Lung (tissue), 12 donors: ENCODE data around the gene ARL11. TPM values are rescaled to one million over a fixed set of nuclear protein-coding genes. Genes with fewer than 3 reads are reported as not detected.
A peak's percentile ranks its signal among the peaks of the same experiment; 100 is the strongest.
"Not testable (repeated sequence)": the region's sequence is repeated elsewhere in the genome, so short reads cannot be mapped to it uniquely, and the experiment has no call there.

Source experiments
- ATAC-seq: fragments of 200-7000 bp; cut with Tn5 transposase; one replicate; pipeline ENCODE4 v1.9.1; 2020; ENCODE audit warnings: moderate number of reproducible peaks; ENCODE audit not compliant: insufficient read depth, low FRiP score
- DNase-seq, 3 donors: peaks; one replicate each; pipeline ENCODE4 v3.0.0-alpha.2; 2013 to 2017
- H3K27ac ChIP-seq, 2 donors: one replicate each; pipeline ENCODE4 v1.5.1; 2013; ENCODE audit warnings: mild to moderate bottlenecking in 2 of 2, moderate library complexity in 2 of 2, control low read depth in 1 of 2, inconsistent platforms in 1 of 2, low read depth in 1 of 2, low read length in 1 of 2
- H3K27me3 ChIP-seq, 3 donors: one replicate each; pipeline ENCODE4 v1.5.1; 2013; ENCODE audit warnings: low read length in 2 of 3; ENCODE audit not compliant: control insufficient read depth in 3 of 3, insufficient read depth in 3 of 3
- H3K36me3 ChIP-seq, 4 donors: one replicate each; pipeline ENCODE4 v1.5.1; 2013; ENCODE audit warnings: low read length in 4 of 4, mild to moderate bottlenecking in 1 of 4, moderate library complexity in 1 of 4; ENCODE audit not compliant: control insufficient read depth in 4 of 4, insufficient read depth in 4 of 4
- H3K4me1 ChIP-seq, 5 donors: one replicate each; pipeline ENCODE4 v1.5.1; 2013; ENCODE audit warnings: low read length in 5 of 5, mild to moderate bottlenecking in 2 of 5, moderate library complexity in 1 of 5; ENCODE audit not compliant: control insufficient read depth in 5 of 5, insufficient read depth in 5 of 5
- H3K4me3 ChIP-seq: one replicate; pipeline ENCODE4 v1.5.1; 2013; ENCODE audit warnings: mild to moderate bottlenecking, control low read depth, moderate library complexity
- H3K9ac ChIP-seq, 2 donors: one replicate each; pipeline ENCODE4 v1.5.1; 2013; ENCODE audit warnings: low read length in 2 of 2, control low read depth in 1 of 2; ENCODE audit not compliant: insufficient read depth in 1 of 2
- H3K9me3 ChIP-seq, 4 donors: one replicate each; pipeline ENCODE4 v1.5.1; 2013; ENCODE audit warnings: low read length in 3 of 4, mild to moderate bottlenecking in 1 of 4, moderate library complexity in 1 of 4; ENCODE audit not compliant: control insufficient read depth in 4 of 4, insufficient read depth in 3 of 4
- WGBS, 2 donors: extraction: QIAGEN DNeasy Blood & Tissue Kit; methylation state at CpG; one replicate each; pipeline ENCODE4 v1.1.7; 2013; 5-methylcytosine and 5-hydroxymethylcytosine counted together
- polyA plus RNA-seq, 2 donors: library from polyadenylated mRNA; stranded (reverse); fragments of 200-250 nt; gene quantifications; one replicate each; pipeline ENCODE4 v1.2.1, GENCODE V29; 2013
- total RNA-seq, 2 donors: library from RNA; depleted of rRNA in 1 of 2; stranded (reverse); fragments of >200 nt in 1 of 2; gene quantifications; one replicate each; pipeline ENCODE4 v1.2.1, GENCODE V29; 2014 to 2021
- TF ChIP-seq, protein P1 (sequence below): IDR thresholded peaks from 2 replicates; pipeline ENCODE4 v1.5.1; 2012; ENCODE audit warnings: mild to moderate bottlenecking; ENCODE audit errors: control extremely low read depth, extremely low read depth
- donor health status: control.
- donor health status: control.
- donor health status: Bipolar disorder and iron deficiency.
- donor health status: healthy.
- donor health status: DM: yes; HTN: yes; CAD: no.

Gene ARL11
- total and polyA plus RNA-seq, 4 donors: 1.1 to 8.9 (median 4.4) TPM

DNA sequence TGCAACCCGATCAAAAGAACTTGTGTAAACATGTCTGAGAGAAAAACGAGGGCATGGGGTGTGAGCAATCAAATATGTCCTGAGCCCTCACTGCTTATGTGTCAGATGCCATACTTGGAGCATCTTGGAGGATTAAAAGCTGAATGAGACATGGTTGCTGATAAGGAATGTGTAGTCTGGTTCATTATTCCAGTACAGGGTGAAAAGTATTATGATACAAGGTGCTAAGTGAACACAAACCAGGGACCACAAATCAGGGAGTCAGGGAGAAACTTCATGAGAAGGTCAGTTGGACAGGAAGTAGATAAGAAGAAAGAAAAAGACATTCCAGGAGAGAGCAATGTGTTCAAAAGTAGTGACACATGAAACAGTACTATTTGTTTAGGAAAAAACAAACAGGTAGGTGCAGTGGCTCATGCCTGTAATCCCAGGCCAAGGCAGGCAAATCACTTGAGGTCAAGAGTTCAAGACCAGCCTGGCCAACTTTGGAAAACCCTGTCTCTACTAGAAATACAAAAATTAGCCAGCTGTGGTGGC lies 40.9 kb upstream of the ARL11 start:
- peaks cover 0 to 12% (median 7%) of the 10 kb centered on the region in 5 donors for H3K4me1 ChIP-seq
- H3K9me3 ChIP-seq: no peaks in the 10 kb centered on the region
- ATAC-seq (no peak), DNase-seq (no peak)
- peak overlapping the region in 1 of 2 donors; percentile 14 for H3K27ac ChIP-seq
- peaks cover 0 to 2% (median 0%) of the 10 kb centered on the region in 4 donors for H3K36me3 ChIP-seq
- no peaks in the 10 kb centered on the region for H3K27me3 ChIP-seq
- no peak overlapping the region for H3K9ac ChIP-seq
- TF ChIP-seq, protein P1, sequence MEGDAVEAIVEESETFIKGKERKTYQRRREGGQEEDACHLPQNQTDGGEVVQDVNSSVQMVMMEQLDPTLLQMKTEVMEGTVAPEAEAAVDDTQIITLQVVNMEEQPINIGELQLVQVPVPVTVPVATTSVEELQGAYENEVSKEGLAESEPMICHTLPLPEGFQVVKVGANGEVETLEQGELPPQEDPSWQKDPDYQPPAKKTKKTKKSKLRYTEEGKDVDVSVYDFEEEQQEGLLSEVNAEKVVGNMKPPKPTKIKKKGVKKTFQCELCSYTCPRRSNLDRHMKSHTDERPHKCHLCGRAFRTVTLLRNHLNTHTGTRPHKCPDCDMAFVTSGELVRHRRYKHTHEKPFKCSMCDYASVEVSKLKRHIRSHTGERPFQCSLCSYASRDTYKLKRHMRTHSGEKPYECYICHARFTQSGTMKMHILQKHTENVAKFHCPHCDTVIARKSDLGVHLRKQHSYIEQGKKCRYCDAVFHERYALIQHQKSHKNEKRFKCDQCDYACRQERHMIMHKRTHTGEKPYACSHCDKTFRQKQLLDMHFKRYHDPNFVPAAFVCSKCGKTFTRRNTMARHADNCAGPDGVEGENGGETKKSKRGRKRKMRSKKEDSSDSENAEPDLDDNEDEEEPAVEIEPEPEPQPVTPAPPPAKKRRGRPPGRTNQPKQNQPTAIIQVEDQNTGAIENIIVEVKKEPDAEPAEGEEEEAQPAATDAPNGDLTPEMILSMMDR: no peak
- 42 to 75% methylated on average over 2 of the region's 2 CpGs for WGBS, 2 donors
- H3K4me3 ChIP-seq: no peak overlapping the region

DNA sequence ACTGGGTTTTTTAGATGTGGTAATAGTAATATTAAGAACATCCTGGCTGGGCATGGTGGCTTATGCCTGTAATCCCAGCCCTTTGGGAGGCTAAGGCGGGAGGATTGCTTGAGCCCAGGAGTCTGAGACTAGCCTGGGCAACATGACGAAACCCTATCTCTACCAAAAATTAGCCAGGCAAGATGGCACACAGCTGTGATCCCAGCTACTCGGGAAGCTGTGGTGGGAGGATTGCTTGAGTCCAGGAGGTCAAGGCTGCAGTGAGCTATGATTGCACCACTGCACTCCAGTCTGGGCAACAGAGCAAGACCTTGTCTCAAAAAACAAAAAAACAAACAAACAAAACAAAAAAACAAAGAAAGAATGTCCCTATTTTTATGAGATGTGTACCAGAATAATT lies 37.6 kb upstream of the ARL11 start:
- not testable (repeated sequence) for H3K4me3 ChIP-seq, H3K4me1 ChIP-seq, H3K36me3 ChIP-seq, H3K27ac ChIP-seq, H3K9ac ChIP-seq, H3K9me3 ChIP-seq, H3K27me3 ChIP-seq, DNase-seq, ATAC-seq
- 87 to 92% methylated on average over 3 of the region's 3 CpGs for WGBS, 2 donors

DNA sequence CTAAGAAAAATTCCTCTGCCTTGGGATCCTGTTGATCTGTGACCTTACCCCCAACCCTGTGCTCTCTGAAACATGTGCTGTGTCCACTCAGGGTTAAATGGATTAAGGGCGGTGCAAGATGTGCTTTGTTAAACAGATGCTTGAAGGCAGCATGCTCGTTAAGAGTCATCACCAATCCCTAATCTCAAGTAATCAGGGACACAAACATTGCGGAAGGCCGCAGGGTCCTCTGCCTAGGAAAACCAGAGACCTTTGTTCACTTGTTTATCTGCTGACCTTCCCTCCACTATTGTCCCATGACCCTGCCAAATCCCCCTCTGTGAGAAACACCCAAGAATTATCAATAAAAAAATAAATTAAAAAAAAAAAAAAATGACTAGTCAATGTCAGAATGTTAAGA lies 34.4 kb upstream of the ARL11 start:
- not testable (repeated sequence) for H3K4me1 ChIP-seq, ATAC-seq, DNase-seq, H3K9me3 ChIP-seq, H3K27ac ChIP-seq, H3K9ac ChIP-seq, H3K27me3 ChIP-seq, H3K4me3 ChIP-seq, H3K36me3 ChIP-seq
- WGBS, 2 donors: 78 to 100% methylated on average over 2 to 3 of the region's 4 CpGs

DNA sequence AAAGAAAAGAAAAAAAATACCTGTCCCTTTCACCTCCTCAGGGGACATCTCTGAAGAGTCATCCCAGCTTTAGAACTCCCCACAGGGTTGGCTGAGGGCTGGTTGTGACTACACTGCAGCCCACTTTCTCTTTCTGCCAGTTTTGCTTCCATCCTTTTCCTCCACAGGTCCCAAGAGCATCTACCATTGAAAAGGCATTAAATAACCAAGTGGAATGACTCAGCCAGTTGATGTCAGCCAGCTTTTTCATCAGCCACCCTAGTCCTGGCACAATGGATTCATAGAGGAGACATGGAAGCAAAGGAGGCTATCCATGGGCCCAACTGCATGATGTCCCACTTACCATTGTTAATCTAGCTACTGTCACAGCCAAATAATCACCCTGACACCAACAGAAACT lies 33.7 kb upstream of the ARL11 start:
- no peak overlapping the region for H3K9ac ChIP-seq
- peaks cover 0 to 2% (median 0%) of the 10 kb centered on the region in 5 donors for H3K4me1 ChIP-seq
- H3K36me3 ChIP-seq: no peaks in the 10 kb centered on the region
- TF ChIP-seq, protein P1: no peak
- DNase-seq: no peak
- no peak for ATAC-seq
- H3K27ac ChIP-seq: no peak overlapping the region
- no peaks in the 10 kb centered on the region for H3K9me3 ChIP-seq
- H3K27me3 ChIP-seq: no peaks in the 10 kb centered on the region
- H3K4me3 ChIP-seq: no peak overlapping the region
